ENCODE results near the gene PYDC2. TPM values are rescaled to one million over a fixed set of nuclear protein-coding genes. Genes with fewer than 3 reads are reported as not detected.

The PYDC2 gene
- total and polyA plus RNA-seq, 2 of the 8 experiments (the other 6 are each of a cell fraction or from before 2014, with no cell fraction given) = not detected

GRCh38 chr3:191444569-191444968 lies 16.4 kb upstream of the PYDC2 start:
- 95% methylated on average over 3 of the region's 3 CpGs; no CpG with 5 or more reads in 1 of the 2 experiments for WGBS, 2 experiments (ENCODE audit: extremely low coverage in 1 of 2, insufficient coverage in 1 of 2, insufficient read length in 1 of 2, insufficient replicate concordance in 2 of 2, low coverage in 1 of 2, low lambda C conversion rate in 2 of 2, missing lambda C conversion rate in 1 of 2)
- Histone ChIP-seq H4K20me1 (replicated peaks in 1 of 2; ENCODE audit: control insufficient read depth in 1 of 2, insufficient read depth in 2 of 2, low read length in 2 of 2) (no peaks in the 10 kb centered on the region), H3K56ac (replicated peaks; ENCODE audit: insufficient read length, low read depth, low read length) (no peak overlapping the region), H3K23ac (ENCODE audit: insufficient read length) (no peak overlapping the region), H4K5ac (ENCODE audit: insufficient read length, low read depth, low read length) (no peak overlapping the region), H2BK12ac (ENCODE audit: low read depth, low read length) (no peak overlapping the region), H3K27me3 (replicated peaks in 1 of 4; ENCODE audit: control insufficient read depth in 3 of 4, extremely low read depth in 1 of 4, insufficient read depth in 3 of 4, low read length in 3 of 4) (no peaks in the 10 kb centered on the region), H2BK120ac (replicated peaks; ENCODE audit: low read depth, low read length) (no peak overlapping the region), H3K36me3 (ENCODE audit: control insufficient read depth in 2 of 4, insufficient read depth in 4 of 4, low read length in 3 of 4) (0 out of 8 replicates have a peak, but pooled peaks cover 0 to under 1% (median 0%) of the 10 kb centered on the region in 4 experiments), H3K14ac (ENCODE audit: insufficient read length) (no peak overlapping the region), H3K9ac (replicated peaks in 1 of 4; ENCODE audit: extremely low read depth in 1 of 4, low read depth in 3 of 4, low read length in 3 of 4) (no peak overlapping the region), H2AFZ (ENCODE audit: low read length) (no peak overlapping the region), H3K23me2 (ENCODE audit: low read depth, low read length) (no peaks in the 10 kb centered on the region), H3K27ac (ENCODE audit: low read depth, low read length) (no peak overlapping the region), H3K18ac (ENCODE audit: extremely low read depth, low read length) (no peak overlapping the region), H3K4me1 (replicated peaks in 1 of 4; ENCODE audit: control insufficient read depth in 3 of 4, insufficient read depth in 4 of 4, low read length in 3 of 4) (no peaks in the 10 kb centered on the region), H3K79me2 (ENCODE audit: control insufficient read depth in 1 of 2, insufficient read depth in 2 of 2, low read length in 2 of 2) (no peaks in the 10 kb centered on the region), H3K79me1 (ENCODE audit: low read depth, low read length) (no peaks in the 10 kb centered on the region), H2BK20ac (ENCODE audit: low read length) (no peak overlapping the region), H2BK15ac (ENCODE audit: low read length) (no peak overlapping the region), H2BK5ac (ENCODE audit: low read depth, low read length) (no peak overlapping the region), H3K4me3 (ENCODE audit: extremely low read depth in 1 of 4, insufficient read depth in 2 of 4, low read depth in 3 of 4, low read length in 4 of 4) (no peak overlapping the region), H4K8ac (ENCODE audit: extremely low read depth, insufficient read depth, low read length) (no peak overlapping the region), H3K4me2 (ENCODE audit: insufficient read depth in 1 of 2, low read depth in 2 of 2, low read length in 2 of 2) (no peak overlapping the region), H4K91ac (replicated peaks; ENCODE audit: insufficient read length, low read length) (no peak overlapping the region), H3K4ac (replicated peaks; ENCODE audit: insufficient read length, low read depth, low read length) (no peak overlapping the region), H2AK5ac (ENCODE audit: low read depth, low read length) (no peak overlapping the region), H3K9me3 (ENCODE audit: insufficient read depth in 2 of 2, low read depth in 1 of 2, low read length in 1 of 2) (no peaks in the 10 kb centered on the region)
- POLR2A ChIA-PET (ENCODE audit: partially characterized antibody) = no interaction called here
- no peak for DNase-seq (ENCODE audit: low read depth in 1 of 2, low spot score in 2 of 2)
- CTCF ChIA-PET (ENCODE audit: partially characterized antibody) = interaction anchor here (1.7 kb wide), 1 partner anchor 12 kb away, joined by 3 read pairs; no protein-coding TSS in a partner anchor
- FAIRE-seq = no peak
- TF ChIP-seq HDAC6 (IDR thresholded peaks at IDR 0.05; ENCODE audit: low read depth, low read length) (no peak), CTCF (IDR thresholded peaks at IDR 0.05; ENCODE audit: control extremely low read depth in 1 of 3, insufficient read depth in 1 of 3, low read depth in 1 of 3, low read length in 3 of 3) (no peak), CEBPB (IDR thresholded peaks at IDR 0.05; ENCODE audit: low read depth, low read length) (no peak), CREB1 (IDR thresholded peaks at IDR 0.05) (no peak)

All from H1 (cell line).